ENCODE measurements around the gene DIP2B.

GRCh38 chr12:50597200-50598195 is 92.7 kb downstream of the DIP2B start:
- TF ChIP-seq EP300 (IDR thresholded peaks at IDR 0.05) = no peak
- TF ChIP-seq, protein P1, sequence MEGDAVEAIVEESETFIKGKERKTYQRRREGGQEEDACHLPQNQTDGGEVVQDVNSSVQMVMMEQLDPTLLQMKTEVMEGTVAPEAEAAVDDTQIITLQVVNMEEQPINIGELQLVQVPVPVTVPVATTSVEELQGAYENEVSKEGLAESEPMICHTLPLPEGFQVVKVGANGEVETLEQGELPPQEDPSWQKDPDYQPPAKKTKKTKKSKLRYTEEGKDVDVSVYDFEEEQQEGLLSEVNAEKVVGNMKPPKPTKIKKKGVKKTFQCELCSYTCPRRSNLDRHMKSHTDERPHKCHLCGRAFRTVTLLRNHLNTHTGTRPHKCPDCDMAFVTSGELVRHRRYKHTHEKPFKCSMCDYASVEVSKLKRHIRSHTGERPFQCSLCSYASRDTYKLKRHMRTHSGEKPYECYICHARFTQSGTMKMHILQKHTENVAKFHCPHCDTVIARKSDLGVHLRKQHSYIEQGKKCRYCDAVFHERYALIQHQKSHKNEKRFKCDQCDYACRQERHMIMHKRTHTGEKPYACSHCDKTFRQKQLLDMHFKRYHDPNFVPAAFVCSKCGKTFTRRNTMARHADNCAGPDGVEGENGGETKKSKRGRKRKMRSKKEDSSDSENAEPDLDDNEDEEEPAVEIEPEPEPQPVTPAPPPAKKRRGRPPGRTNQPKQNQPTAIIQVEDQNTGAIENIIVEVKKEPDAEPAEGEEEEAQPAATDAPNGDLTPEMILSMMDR (IDR thresholded peaks at IDR 0.05) = no peak
- no peak for TF ChIP-seq POLR2A (IDR thresholded peaks at IDR 0.05)

All from stomach (tissue), 4 donors.